Activated CD4-positive, alpha-beta T cell treated with anti-CD3 and anti-CD28 coated beads, Interleukin-2, Interleukin-4, amounts not matched to agents 100 ng/mL and 50 ng/mL, durations not matched to agents 16 hours and 8 hours (primary cell): ENCODE measurements around the gene XPO1.
A peak's percentile ranks its signal among the peaks of the same experiment; 100 is the strongest.
"Not testable (repeated sequence)": the region's sequence is repeated elsewhere in the genome, so short reads cannot be mapped to it uniquely, and the experiment has no call there.

Experiments
- DNase-seq: peaks from one replicate; pipeline ENCODE4 v3.0.0-alpha.2; 2020; ENCODE audit warnings: low spot score

XPO1 gene, protein sequence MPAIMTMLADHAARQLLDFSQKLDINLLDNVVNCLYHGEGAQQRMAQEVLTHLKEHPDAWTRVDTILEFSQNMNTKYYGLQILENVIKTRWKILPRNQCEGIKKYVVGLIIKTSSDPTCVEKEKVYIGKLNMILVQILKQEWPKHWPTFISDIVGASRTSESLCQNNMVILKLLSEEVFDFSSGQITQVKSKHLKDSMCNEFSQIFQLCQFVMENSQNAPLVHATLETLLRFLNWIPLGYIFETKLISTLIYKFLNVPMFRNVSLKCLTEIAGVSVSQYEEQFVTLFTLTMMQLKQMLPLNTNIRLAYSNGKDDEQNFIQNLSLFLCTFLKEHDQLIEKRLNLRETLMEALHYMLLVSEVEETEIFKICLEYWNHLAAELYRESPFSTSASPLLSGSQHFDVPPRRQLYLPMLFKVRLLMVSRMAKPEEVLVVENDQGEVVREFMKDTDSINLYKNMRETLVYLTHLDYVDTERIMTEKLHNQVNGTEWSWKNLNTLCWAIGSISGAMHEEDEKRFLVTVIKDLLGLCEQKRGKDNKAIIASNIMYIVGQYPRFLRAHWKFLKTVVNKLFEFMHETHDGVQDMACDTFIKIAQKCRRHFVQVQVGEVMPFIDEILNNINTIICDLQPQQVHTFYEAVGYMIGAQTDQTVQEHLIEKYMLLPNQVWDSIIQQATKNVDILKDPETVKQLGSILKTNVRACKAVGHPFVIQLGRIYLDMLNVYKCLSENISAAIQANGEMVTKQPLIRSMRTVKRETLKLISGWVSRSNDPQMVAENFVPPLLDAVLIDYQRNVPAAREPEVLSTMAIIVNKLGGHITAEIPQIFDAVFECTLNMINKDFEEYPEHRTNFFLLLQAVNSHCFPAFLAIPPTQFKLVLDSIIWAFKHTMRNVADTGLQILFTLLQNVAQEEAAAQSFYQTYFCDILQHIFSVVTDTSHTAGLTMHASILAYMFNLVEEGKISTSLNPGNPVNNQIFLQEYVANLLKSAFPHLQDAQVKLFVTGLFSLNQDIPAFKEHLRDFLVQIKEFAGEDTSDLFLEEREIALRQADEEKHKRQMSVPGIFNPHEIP (N-terminal part only)

DNA sequence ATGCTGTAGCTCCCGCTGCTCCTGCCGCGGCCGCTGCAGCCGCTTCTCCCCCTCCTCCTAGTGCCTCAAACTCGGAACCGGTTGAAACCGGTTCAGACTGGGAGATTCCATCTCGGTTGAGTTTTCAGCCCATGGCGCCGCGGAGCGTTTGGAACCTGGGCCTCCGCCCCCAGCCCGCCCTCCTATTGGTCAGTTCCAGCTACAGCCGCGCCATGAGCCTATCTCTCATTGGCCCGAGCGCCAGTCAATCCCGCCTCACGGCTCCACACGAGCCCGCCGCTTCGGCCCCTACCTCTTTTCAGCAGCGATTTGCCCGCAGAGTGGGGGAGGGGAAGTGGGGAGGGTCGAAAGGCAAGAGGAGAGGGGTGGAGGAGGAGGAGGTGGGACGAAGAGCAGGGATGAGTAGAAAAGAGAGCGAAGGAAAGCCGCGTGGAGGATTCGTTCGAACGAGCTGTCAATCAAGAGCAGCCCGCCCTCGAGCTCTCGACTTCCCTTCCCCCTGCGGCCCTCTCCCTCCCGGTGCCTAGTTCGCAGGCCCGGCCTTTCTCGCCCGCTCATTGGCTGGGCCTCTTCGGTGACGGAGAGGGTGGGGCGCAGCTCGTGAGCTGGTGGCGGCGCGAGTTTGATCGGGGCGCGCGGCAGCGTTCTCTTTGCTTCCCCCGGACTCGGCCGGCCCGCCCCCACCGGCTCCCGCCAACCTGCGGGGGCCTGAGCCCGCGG is at the start of gene XPO1:
Gene XPO1, minus strand, starts transcription at position 157 of the 720 bp plus-strand sequence. CDS start 4,459 bp downstream, outside the sequence.
- peak; percentile 99 for DNase-seq

DNA sequence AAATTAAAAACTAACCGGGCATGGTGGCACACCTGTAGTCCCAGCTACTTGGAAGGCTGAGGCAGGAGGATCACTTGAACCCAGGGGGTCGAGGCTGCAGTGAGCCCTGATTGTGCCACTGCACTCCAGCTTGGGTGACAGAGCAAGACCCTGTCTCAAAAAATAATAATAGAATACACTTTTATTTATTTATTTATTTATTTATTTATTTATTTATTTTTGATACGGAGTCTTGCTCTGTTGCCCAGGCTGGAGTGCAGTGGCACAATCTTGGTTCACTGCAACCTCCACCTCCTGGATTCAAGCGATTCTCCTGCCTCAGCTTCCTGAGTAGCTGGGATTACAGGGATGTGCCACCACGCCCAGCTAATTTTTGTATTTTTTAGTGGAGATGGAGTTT is 48.8 kb upstream of the XPO1 start:
- not testable (repeated sequence) for DNase-seq

GRCh38 chr2:61585383-61585782 is 47.2 kb upstream of the XPO1 start:
- no peak for DNase-seq

GRCh38 chr2:61584368-61584767 is 46.2 kb upstream of the XPO1 start:
- not testable (repeated sequence) for DNase-seq

DNA sequence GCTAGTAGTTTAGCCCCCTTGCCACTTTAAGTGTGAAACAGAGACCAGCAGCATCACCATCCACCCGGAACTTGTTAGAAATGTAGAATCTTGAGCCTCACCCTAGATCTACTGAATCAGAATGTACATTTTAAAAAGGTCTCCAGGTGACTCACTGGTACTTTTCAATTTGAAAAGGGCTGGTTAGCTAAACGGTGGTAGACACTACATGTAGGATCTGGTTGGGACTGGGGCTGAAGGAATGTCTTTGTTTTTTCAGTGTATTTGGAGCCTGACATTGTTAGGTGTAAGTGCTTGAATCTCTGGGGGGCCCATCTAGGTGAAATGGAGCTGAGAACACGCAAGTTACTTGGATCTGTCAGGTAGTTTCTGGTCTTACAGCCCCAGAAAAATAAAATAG is 44.0 kb upstream of the XPO1 start:
- DNase-seq, result no peak

- DNase-seq, result no peak
Measured at GRCh38 chr2:61581716-61582115, 43.6 kb upstream of the XPO1 start.

DNA sequence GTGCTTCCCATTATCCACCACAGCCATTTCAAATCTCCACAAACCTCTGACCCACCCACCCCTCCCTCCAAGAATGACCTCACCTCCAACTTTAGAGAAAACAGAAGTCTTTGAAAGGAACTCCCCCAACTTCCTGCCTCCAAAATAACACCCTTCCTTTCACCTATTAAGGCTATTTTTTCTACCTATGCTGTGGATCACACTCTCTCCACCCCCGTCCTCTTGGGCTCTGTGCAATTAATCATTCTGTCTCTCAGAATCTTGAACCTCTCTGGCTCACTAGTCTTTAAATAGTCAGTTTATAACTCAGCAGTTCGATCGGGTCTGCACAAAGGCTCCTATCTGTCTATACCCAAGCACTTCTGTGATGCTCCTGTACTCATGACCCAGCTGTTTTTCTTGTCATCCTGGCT is 37.3 kb upstream of the XPO1 start:
- DNase-seq, result no peak

- DNase-seq, result no peak
Measured at GRCh38 chr2:61566566-61566965, 28.4 kb upstream of the XPO1 start.

GRCh38 chr2:61562615-61563014 is 24.5 kb upstream of the XPO1 start:
- no peak for DNase-seq

DNA sequence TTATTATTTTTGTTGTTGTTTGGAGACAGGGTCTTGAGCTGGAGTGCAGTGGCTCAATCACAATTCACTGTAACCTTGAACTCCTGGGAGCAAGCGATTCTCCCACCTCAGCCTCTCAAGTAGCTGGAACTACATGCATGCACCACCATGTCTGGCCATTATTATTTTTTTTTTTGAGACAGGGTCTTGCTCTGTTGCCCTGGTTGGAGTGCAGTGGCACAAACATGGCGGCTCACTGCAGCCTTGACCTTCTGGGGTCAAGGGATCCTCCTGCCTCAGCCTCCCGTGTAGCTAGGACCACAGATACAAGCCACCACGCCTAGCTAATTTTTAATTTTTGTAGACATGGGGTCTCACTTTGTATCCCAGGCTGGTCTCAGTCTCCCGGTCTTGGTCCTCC is 20.0 kb upstream of the XPO1 start:
- no peak for DNase-seq

GRCh38 chr2:61557381-61557780 is 19.2 kb upstream of the XPO1 start:
- DNase-seq, result no peak

DNA sequence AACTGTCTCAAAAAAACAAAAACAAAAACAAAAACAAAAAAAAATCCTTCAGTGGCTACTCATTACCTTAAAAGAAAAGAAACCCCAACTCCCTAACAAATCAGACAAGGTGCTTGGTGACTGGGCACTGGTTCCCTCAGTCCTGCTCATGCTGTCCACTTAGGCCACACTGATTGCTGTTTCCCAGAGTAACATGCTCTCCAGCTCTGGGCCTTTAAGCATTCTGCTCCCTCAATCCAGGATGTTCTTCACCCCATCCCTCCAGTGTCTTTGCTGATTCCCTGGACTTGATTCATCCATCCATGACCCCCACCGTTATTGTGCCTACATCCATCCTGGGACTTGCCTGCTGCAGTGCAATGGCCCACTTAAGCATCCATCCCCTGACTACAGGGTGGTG is 16.4 kb upstream of the XPO1 start:
- no peak for DNase-seq

- DNase-seq, result no peak
Measured at GRCh38 chr2:61550375-61551209, 12.4 kb upstream of the XPO1 start.

GRCh38 chr2:61549546-61549945 is 11.4 kb upstream of the XPO1 start:
- DNase-seq, result no peak

DNA sequence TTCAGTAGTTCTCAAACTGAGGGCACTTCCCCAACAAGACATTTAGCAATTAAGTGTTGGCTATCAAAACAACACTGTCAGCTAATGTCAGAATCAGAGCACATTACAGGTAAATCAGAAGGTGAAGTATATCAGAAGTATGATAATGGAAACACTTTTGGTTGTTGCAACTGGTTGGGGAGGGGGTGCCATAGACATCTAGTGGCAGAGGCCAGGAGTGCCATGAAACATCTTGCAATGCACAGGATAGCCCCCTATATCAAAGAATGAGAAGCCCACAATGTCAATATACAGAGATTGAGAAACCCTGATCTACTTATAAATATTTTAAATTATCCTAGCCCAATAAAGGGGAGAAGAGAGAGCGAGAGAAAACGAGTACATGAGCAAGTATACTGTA is 4.9 kb upstream of the XPO1 start:
- no peak for DNase-seq

DNA sequence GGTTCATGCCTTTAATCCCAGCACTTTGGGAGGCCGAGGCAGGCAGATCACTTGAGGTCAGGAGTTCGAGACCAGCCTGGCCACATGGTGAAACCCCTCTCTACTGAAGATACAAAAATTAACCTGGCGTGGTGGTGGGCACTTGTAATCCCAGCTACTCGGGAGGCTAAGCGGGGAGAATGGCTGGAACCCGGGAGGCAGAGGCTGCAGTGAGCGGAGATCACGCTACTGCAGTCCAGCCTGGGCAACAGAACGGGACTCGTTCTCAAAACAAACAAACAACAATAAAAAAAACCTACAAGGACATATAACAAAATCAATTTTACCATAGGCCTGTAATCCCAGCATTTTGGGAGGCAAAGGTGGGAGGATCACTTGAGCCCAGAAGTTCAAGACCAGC is 2.0 kb upstream of the XPO1 start:
- DNase-seq, result not testable (repeated sequence)

- DNase-seq, result peak; percentile 59
Measured at GRCh38 chr2:61538920-61539520, 864 bp upstream of the XPO1 start.

DNA sequence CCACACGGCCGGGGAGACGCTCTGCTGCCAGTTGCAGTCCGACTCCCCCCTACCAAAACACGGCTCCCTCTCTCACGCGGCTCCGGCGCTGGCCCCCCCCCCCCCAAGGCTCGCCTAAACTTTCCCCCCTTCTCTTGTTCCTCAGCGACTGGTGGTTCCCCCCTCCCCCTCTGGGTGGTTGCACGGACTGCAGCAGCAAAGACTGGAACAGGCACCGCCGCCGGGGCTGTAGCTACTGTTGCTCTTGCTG is 281 bp downstream of the XPO1 start:
- DNase-seq, result no peak

DNA sequence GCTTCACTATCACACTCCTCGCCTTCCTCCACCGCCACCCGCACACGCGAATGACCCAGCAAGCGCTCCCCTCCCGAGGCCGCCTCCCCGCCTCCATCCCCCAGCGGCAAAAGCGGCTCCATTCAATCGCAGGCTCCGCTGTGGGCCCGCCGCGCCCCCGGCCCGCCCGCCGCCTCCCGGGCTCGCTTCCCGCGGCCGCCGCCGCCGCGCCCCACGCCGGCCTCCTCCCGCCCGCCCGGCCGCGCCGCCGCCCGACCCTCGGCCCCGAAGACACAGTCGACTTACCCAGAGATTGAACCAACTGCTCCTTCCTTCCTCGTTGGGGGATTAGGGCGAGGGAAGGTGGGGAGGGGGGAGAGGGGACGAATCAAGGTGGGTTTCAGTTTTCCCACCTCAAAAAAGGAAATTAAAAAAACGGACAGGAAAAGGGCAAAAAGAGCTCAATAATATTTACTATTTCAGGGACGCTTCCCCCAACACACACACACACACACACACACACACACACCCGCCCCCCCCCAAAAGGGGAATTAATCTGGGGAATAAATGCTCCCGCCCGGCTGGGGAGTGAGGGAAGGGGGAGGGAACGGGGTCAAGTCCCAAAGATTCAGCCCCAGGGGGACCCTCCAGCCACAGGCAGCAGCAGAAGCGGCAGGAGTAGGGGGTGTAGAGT is 743 bp downstream of the XPO1 start:
- no peak for DNase-seq

- DNase-seq, result peak; percentile 91
Measured at GRCh38 chr2:61536572-61537276, 1.4 kb downstream of the XPO1 start.
